ENCODE measurements around the gene CDH23.
"Not testable (repeated sequence)": the region's sequence is repeated elsewhere in the genome, so short reads cannot be mapped to it uniquely, and the experiment has no call there.

The CDH23 gene

DNA sequence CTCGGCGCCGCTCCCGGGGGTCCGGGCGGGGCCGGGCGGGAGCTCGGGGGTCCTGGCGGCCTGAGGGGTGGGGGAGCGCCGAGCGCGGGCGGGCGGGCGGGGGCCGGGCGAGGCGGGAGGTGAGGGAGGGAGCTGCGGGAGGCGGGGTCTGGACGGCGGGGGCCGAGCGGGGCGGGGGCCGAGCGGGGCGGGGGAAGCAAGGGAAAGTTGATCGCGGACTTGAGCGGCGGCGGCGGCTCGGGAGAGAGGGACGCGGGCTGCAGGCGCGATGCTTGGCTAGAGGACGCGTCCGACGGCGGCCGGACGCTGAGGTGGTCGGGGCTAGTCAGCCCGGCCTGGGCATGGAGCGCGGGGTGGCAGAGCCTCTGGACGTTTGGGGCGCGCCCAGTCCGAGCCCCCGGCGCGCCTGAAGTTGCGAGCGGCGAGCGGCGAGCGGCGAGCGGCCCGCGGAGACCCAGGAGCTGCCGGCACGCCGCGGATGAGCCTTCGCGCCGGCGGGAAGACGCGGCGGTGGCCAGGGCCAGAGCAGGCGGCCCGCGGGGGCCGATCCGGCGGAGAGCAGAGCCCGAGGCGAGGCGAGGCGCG, at the start of gene CDH23:
Gene CDH23, plus strand, starts transcription at position 210 of the 585 bp plus-strand sequence. CDS start 42,912 bp downstream, outside the sequence.
- DNase-seq = no peak

DNA sequence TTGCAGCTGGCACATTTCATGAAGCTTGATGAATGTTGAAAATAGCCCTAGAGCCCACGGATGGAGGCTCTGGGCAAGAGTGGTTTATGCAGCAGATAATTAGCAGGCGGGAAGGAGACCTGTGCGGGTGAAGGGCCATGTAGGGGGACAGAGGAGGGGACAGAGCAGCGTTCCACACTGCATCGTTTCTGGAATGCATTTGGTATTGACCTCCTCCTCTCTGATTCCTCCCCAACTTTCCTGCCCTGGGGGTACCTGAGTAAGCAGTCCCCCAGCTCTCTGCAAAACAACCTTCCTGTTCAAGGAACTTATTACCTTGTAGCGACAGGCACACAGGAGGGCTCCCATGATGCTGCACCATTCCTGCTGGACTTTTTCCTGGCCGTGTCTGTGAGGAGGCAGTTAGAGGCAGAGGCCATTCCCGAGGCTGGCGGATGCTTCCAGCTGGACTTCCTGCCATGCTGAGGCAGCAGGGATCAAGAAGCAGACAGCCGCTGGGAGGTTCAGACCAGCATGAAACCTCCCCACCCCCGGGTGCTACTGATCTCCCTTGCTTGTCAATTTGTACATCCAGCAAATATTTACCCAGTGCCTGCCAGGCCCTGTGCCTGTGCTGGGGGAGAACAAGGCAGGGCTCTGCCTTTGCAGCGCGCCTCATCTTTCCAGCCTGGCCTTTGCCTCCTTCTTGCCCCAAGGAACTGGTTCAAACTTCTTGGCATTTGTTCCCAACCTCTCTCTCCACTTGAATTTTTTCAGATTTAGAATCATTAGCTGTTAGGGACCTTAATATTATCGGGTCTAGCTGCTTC, 48.9 kb upstream of the CDH23 start:
- DNase-seq = no peak

DNA sequence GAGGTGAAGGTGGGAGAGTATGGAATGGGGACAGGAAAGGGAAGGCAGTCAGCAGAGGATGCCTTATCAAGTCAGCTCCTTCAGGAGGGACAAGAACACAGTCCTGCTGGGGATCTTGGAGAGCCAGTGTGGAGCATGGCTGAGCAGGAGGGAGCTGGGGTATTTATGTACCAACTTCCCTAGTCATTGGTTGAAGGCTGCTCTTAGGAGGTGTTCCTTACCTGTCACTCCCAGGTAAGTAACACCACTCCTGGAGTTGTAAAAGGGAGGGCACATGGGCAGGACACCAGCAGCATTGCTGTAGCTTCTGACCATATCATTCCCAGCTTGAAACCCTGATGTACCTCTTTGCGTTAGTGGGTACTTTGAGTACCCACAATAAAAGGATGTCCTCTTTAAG, 47.9 kb upstream of the CDH23 start:
- no peak for DNase-seq

DNA sequence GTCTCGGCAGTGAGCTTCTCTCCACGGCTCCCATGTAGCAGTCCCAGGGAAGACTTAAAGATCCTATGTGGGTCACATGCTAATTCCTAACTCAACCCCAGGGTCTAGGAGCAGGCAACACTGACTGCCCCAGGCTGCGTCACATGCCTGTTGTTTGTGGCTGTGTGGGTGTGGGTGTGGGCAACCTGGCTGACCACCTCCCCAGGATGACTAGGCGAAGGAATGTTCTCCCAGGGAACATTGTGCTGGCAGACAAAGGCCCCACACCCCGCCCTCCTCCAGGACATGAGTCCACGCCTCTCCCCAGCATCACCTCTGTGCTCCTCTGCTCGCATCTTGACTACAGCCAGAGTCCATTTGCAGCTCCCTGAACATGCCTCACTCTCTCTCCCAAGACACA, 47.3 kb upstream of the CDH23 start:
- DNase-seq = no peak

DNA sequence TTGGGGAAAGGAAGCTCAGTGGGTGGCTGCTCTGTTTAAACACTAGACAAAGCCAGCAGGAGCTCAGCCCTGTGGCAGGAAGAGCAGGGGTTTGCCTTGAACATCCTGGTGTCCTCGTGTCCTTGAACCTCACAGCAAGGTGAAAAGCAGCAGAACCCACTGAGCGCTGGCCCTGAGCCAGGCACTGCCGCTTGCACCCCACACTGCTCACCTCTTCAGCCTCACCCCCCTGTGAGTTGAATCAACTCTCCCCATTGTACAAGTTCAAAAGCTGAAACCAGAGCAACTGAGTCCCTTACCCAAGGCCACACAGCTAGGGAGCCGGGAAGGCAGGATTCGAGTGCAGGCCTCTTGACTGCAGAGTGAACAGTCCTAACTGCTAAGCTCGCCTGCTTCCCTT, 45.6 kb upstream of the CDH23 start:
- no peak for DNase-seq

DNA sequence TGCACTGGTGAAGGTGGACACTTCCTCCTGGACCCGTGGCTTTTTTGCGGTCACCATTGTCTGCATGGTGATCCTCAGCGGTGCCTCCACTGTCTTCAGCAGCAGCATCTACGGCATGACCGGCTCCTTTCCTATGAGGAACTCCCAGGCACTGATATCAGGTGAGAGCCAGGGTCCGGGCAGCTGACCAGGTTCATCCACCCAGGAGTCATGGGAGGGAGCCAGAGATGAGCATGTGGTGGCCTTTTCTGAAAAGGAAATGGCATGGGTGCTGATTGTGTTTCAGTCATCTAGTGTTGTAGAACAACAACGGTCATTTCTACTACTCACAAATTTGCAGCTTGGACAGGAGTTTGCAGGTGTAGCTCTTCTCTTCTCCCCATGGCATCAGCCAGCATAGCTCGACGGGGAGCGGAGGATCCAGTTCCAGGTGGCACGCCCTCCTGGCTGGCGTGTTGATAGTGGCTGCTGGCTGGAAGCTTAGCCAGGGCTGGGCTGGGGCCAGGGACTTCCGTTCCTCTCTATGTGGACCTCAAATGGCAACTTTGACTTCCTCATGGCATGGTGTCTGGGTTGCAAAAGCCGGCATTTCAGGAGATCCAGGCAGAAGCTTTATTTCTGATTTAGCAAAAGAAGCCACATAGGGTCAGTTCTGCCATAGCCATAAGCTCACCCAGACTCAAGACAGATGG, 44.9 kb upstream of the CDH23 start:
- no peak for DNase-seq

DNA sequence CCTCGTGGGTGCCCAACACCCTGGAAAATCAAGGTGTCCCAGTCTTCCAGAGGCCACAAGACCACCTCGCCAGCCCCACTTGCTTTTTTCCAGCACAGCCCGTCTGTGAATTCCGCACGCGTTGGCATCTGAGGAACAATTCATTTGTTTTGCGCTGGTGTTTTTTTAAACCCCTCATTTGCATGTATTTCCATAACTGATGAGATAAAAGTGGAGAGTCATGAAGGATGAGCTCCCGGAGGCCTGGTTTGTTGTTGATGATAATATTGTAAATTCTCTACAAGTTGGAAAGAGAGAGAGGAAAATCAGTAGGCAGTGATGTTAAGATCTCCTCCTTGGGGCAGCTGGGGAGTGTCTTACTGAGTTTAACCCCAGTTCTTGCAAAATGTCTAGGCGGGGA, 43.1 kb upstream of the CDH23 start:
- no peak for DNase-seq

DNA sequence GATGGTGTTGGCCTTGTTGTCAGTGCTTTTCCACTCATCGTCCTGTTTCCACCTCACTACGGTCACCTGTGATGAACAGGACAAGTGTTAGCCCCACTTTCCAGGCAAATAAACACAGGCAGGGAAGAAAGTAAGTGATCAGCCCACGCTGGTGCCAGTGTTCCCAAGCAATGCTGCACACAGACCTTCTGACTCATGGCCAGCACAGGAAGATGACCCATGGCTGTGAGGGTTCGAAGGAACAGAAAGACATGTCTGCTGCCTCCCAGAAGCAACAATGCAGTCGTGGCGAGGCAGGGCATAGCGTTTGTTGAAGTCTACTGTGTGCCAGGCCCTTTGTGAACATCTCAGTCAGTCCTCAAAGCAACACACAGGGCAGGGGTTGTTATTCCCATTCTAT, 41.9 kb upstream of the CDH23 start:
- no peak for DNase-seq

DNA sequence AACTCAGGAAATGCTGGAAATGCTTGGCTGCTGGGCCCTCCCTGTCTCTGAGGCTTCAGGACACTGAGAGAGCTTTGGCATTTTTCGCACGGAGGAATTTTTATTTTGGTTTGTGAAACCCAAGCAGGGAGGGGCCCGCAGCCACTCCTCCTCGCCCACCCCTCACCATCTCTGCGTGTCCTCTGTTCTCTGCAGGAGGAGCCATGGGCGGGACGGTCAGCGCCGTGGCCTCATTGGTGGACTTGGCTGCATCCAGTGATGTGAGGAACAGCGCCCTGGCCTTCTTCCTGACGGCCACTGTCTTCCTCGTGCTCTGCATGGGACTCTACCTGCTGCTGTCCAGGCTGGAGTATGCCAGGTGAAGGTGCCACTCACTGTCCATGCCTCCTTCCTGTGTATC, 40.8 kb upstream of the CDH23 start:
- DNase-seq = no peak

DNA sequence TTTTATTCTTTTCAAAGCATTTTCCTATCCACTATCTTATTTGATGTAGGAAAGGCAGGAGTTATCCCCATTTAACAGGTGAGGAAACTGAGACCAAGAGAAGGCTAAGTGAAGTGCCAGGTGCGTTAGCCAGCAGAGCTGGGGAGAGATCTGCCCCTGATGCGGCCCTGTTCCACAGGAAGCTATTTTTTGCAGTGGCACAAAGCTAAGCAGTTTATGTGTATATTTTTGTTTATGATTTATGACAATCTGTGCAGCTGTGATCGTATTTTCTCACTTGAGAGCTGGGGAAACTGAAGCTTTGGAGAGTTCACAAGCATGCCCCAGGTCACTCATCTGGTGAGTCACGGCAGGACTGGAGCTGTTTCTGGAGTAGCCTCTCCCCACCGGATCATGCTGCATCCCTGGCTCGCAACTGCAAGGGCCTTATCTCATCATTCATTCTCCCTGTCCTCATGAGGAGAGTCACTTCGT, 38.9 kb upstream of the CDH23 start:
- no peak for DNase-seq

DNA sequence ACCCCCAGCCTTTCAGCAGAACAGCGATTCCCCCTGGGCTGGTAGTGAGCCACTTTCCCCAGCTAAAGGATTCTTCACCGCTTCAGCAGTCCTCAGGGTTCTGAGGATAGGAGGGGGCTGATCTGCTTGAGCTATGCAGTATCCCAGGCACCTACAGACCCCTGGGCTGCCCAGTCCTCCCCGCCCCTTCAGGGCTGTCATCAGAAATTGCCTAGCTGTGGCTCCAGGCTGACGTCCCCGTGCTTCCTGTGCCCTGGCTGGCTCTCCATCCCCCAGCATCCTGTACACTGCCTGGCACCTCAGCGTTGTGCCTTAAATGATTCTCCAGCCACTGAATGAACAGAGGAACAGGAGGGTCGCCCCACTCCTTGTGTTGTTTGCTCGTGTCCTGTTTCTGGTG, 38.4 kb upstream of the CDH23 start:
- DNase-seq = no peak

DNA sequence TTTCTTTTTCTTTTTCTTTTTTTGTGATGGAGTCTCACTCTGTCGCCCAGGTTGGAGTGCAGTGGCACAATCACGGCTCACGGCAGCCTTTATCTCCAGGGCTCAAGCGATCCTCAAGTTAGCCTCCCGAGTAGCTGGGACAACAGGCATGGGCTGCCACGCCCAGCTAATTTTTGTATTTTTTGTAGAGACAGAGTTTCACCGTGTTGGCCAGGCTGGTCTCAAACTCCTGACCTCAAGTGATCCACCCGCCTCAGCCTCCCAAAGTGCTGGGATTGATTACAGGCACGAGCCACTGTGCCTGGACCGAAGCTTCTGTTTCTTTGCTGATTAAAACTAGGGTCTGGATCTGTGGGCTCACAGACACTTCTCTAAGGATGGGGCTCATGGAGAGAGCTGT, 37.8 kb upstream of the CDH23 start:
- DNase-seq = not testable (repeated sequence)

DNA sequence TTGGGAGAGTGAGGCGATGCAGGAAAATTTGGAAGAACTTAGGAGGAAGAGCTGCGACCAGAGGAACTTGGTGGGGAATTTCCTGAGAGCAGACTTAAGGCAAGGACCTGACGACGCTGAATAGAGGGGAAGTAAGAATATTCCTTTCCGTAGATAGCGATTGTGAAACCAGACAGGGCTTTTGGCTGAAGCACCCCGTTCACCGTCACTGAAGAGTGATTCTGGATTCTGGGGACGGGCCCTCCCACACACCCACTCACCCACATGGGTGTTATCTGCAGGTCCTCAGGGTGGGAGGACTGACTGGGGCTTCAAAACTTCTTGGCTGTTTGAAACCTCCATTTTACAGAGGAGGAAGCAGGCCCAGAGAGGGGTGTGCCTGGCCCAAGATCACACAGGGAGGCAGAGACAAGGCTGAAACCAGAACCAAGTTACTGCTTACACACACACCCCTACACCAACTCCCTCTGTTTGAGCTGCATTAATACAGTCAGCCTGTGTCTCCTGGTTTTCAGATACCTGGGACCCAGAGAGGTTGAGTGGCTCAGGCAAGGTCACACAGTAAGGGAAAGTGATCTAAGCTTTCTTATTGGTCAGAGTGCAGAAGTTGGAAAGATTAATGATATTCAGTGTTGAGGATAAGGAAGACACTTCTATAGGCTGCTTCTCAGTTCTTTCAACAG, 37.2 kb upstream of the CDH23 start:
- DNase-seq = no peak

DNA sequence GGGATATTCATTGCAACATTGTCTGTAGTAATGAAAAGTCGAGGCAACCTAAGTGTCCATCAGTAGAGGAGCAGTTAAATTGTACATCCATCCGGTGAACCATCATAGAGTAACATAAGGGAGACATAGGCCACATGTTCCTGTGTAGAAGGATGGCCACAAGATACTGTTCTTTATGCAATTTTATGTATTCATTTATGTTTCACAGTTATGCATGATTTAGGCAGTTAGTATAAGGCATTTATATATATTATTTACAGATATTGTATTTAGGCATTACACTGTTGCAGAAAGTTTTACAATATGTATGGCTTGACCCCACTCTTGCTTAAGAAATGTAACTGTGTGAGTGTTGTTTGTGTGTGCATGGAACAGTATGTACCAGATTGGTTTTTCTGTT, 36.0 kb upstream of the CDH23 start:
- no peak for DNase-seq

DNA sequence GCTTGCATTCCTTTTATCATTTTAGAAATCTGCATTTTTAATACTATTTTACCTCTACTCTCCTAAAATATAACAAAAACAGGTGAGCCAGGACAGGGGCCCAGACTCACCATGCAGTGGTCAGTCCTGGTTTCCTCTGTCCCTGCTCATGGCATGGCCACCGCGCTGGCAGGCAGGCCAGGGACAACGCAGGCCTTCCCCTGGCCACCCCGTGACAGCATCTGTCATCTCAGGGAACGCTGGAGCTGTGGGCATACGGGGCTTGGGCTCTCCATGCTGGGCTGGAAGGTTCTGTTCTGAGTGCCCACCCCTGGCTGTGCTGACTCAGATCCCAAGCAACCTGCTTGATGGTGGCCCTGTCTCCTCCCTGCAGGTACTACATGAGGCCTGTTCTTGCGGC, 35.1 kb upstream of the CDH23 start:
- DNase-seq = no peak

DNA sequence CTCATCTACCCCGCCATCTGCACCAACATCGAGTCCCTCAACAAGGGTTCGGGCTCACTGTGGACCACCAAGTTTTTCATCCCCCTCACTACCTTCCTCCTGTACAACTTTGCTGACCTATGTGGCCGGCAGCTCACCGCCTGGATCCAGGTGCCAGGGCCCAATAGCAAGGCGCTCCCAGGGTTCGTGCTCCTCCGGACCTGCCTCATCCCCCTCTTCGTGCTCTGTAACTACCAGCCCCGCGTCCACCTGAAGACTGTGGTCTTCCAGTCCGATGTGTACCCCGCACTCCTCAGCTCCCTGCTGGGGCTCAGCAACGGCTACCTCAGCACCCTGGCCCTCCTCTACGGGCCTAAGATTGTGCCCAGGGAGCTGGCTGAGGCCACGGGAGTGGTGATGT, 34.6 kb upstream of the CDH23 start:
- DNase-seq = no peak

DNA sequence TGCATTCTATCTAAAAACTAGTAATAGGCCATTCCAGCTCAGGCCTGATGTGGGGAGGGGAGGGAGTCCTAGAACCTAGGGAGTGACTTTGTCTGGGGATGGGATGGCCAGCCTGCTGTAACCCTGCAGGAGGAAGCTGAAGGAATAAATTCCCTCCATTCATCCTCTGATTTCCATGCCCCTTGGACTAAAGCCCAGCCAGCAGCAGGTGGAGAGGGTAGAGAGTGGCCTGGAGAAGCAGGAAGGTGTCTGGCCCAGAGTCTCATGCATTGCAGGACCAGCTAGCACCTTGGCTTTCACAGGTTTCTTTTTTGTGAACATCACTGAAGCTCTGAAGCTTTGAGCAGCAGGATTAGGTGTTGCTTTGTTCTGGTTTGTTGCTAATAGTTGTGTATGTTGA, 32.8 kb upstream of the CDH23 start:
- no peak for DNase-seq

DNA sequence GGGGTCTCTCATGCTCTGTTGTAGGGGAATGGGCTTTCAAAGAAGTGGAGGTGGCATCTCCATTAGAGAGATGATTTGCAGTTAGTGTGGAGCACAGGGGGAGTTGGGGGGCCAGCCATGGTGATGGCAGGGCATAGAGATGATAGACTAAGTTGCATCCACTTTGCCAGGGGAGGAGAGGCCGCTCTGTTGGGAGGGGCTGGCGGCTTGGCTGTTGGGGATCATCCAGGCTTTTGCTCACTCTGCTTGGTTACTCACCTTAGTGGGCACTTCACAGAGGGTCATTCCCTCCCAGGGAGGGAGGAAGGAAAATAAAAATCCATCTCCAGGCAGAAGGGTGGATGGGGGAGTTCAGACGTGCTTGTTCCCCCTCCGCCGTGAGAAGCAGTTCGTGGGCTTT, 31.4 kb upstream of the CDH23 start:
- no peak for DNase-seq

DNA sequence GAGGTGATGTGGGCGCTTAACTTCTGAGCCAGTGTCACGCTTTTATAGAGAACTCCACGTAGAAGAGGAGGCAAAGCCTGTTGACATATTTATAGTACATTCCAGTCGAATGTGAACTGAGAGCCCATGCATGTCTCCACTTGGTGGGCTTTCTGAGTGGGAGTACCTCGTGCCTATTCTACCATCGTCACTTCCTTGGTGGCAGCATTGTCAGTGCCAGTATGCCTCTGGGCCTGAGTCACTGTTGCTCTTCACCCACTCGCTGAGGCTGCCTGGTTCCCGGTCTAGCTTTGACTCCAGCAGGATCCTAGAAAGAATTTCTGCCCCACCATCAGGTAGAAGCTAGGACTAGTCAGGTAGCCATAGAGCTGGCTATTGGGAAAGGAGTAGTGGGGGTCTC, 30.0 kb upstream of the CDH23 start:
- DNase-seq = no peak

DNA sequence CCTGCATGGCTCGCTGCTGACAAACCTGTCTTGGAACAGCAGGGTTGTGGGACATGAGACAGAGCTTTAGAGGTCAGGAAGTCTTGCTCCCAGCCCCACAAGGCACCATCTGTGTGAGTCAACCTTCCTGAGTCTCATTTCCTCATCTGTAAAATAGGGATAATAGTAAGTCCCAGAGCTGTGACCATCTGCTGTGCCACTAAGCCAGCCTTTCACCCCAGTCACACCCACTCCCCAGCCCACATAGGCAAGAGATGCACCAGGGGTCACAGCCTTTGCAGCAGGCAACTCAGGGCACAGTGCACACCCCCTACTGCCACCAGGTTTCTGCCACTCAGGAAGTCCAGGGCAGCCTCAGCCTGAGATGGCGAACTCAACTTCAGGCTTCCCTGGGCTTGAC, 29.4 kb upstream of the CDH23 start:
- DNase-seq = no peak

DNA sequence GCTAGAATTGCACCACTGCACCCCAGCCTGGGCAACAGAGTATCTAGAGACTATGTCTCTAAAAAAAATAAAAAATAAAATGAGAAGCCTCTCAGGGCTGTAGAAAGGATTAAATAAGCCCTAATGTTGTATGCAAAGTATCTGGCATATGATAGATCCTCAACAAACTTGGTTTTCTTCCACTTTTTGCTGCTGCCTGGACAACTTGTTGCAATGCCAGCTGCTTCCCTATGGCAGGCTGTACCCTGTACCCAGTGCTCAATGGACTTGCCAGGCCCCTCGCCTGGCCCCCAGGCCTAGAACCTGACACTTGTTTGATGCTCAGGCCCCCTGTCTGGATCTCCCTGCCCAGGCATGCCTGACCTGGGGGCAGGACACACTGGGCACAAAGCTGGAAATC, 28.5 kb upstream of the CDH23 start:
- DNase-seq = no peak

DNA sequence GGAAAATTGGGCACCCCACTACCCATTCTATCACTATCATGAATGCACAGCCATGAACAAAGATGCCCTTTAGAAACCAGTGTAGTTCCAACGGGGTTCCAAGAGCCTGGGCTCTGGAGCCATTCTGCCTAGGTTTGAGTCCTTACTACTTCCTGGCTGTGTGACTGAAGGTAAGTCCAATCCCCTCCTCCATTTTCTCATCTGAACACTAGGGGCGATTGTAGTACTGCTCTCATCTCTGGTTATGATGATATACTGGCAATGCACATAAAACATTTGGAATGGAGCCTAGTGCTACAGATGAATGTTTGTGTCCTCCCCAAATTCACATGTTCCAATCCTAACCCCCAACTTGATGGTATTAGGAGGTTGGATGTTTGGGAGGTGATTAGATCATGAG, 28.1 kb upstream of the CDH23 start:
- DNase-seq = no peak

DNA sequence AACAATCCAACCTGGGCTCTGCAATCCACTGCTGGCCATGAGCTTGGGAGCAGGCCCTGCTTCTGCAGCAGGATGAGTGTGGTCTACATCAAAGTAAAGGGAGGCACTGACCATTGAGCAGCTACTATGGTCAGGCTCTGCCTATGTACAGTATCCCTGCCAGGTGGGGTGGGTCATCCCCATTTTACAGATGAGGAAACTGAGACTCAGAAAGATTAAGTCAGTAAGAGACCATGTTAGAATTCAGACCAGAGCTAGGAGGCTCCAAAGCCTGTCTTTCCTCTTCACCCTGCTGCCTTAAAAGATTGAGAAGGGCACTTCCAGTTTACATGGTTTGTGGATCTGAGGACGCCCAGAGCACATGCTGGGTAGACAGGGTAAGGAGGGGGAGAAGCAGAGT, 27.1 kb upstream of the CDH23 start:
- DNase-seq = no peak

DNA sequence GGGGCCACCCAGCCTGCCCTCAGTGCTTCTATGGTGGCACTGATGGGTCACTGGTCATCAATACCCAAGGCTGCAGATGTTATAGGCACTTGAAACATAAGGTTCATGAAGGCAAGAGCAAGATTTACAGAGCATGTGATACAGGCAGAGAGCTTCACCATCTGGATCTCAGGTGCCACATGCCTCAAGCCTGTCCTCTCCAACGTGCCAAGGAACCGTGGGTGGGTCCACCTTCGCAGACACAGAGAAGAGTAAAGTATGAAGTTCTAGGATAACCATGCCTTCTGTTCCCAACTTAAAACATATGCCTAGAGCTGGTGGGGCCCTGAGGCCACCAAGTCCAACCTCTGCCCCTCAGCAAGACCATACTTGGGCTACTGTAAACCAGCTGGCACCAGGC, 26.7 kb upstream of the CDH23 start:
- DNase-seq = no peak

Data from activated effector memory CD4-positive, alpha-beta T cell treated with Interleukin-2 at 50 U/mL for 16 hours (primary cell).